Measurements from ENCODE around the gene CRB1.

The CRB1 gene

GRCh38 chr1:197453376-197454058 lies 185.5 kb downstream of the CRB1 start:
- no peak for DNase-seq
- Histone ChIP-seq H3K27ac (no peak overlapping the region), H3K36me3 (no peaks in the 10 kb centered on the region), H3K4me3 (ENCODE audit: low read depth, low read length) (no peak overlapping the region), H3K9me3 (ENCODE audit: severe bottlenecking) (no peaks in the 10 kb centered on the region), H3K27me3 (ENCODE audit: insufficient read depth, low read depth, severe bottlenecking) (no peaks in the 10 kb centered on the region)
- no peak for TF ChIP-seq CTCF (IDR thresholded peaks at IDR 0.05; ENCODE audit: low read depth, low read length)

GRCh38 chr1:197462539-197462938 lies 194.5 kb downstream of the CRB1 start:
- Histone ChIP-seq H3K4me3 (ENCODE audit: low read depth, low read length) (no peak overlapping the region), H3K27ac (no peak overlapping the region), H3K36me3 (no peaks in the 10 kb centered on the region), H3K27me3 (ENCODE audit: insufficient read depth, low read depth, severe bottlenecking) (no peaks in the 10 kb centered on the region), H3K9me3 (ENCODE audit: severe bottlenecking) (no peaks in the 10 kb centered on the region)
- no peak for TF ChIP-seq CTCF (IDR thresholded peaks at IDR 0.05; ENCODE audit: low read depth, low read length)
- no peak for DNase-seq

GRCh38 chr1:197463142-197463541 lies 195.1 kb downstream of the CRB1 start:
- no peak for DNase-seq
- Histone ChIP-seq H3K9me3 (ENCODE audit: severe bottlenecking) (no peaks in the 10 kb centered on the region), H3K4me3 (ENCODE audit: low read depth, low read length) (no peak overlapping the region), H3K27me3 (ENCODE audit: insufficient read depth, low read depth, severe bottlenecking) (no peaks in the 10 kb centered on the region), H3K36me3 (no peaks in the 10 kb centered on the region), H3K27ac (no peak overlapping the region)
- no peak for TF ChIP-seq CTCF (IDR thresholded peaks at IDR 0.05; ENCODE audit: low read depth, low read length)

GRCh38 chr1:197464044-197464443 lies 196.0 kb downstream of the CRB1 start:
- Histone ChIP-seq H3K36me3 (no peaks in the 10 kb centered on the region), H3K4me3 (ENCODE audit: low read depth, low read length) (no peak overlapping the region), H3K27ac (no peak overlapping the region), H3K9me3 (ENCODE audit: severe bottlenecking) (no peaks in the 10 kb centered on the region), H3K27me3 (ENCODE audit: insufficient read depth, low read depth, severe bottlenecking) (no peaks in the 10 kb centered on the region)
- TF ChIP-seq CTCF (IDR thresholded peaks at IDR 0.05; ENCODE audit: low read depth, low read length): no peak
- DNase-seq: no peak

- no peak overlapping the region for H3K4me3 ChIP-seq (ENCODE audit: low read depth, low read length)
- no peak for TF ChIP-seq CTCF (IDR thresholded peaks at IDR 0.05; ENCODE audit: low read depth, low read length)
- no peaks in the 10 kb centered on the region for H3K9me3 ChIP-seq (ENCODE audit: severe bottlenecking)
- no peaks in the 10 kb centered on the region for H3K27me3 ChIP-seq (ENCODE audit: insufficient read depth, low read depth, severe bottlenecking)
- no peak for DNase-seq
- H3K27ac ChIP-seq: no peak overlapping the region
- no peaks in the 10 kb centered on the region for H3K36me3 ChIP-seq
Measured at GRCh38 chr1:197465528-197466327, 197.7 kb downstream of the CRB1 start.

Measured in WERI-Rb-1 (cell line).